ENCODE measurements around the gene STOML2. TPM values are rescaled to one million over a fixed set of nuclear protein-coding genes. Genes with fewer than 3 reads are reported as not detected.

Gene STOML2
- total and polyA plus RNA-seq, 2 experiments from 2014 or later = 114 to 210 TPM

GRCh38 chr9:35054871-35055644 lies 47.9 kb downstream of the STOML2 start:
- Histone ChIP-seq H3K4me1 (ENCODE audit: insufficient read depth) (no peaks in the 10 kb centered on the region), H3K4me2 (no peak overlapping the region), H3K79me2 (replicated peaks; ENCODE audit: insufficient read depth) (no peaks in the 10 kb centered on the region; the same call in 1 of the 2 replicates), H3K36me3 (ENCODE audit: insufficient read depth) (peaks cover 60% of the 10 kb centered on the region), H4K20me1 (replicated peaks; ENCODE audit: insufficient read depth) (peaks cover 18% of the 10 kb centered on the region), H3K4me3 (no peak overlapping the region), H2AFZ (no peak overlapping the region), H3F3A (replicated peaks; ENCODE audit: low read depth) (peaks cover 35% of the 10 kb centered on the region), H3K27ac (ENCODE audit: low read depth) (peak overlapping the region; percentile 35; the same call in 1 of the 2 replicates), H3K9me2 (ENCODE audit: insufficient read depth) (no peaks in the 10 kb centered on the region), H3K27me3 (ENCODE audit: insufficient read depth) (no peaks in the 10 kb centered on the region)
- TF ChIP-seq CTCF (conservative IDR thresholded peaks at IDR 0.05; ENCODE audit: low read depth in 2 of 2) (no peak), ZNF114 (CRISPR knock-in tag; IDR thresholded peaks at IDR 0.05) (no peak)
- peaks cover 86% of the 10 kb centered on the region for H3K36me3 Mint-ChIP-seq (ENCODE audit: low read depth)
- H3K27me3 Mint-ChIP-seq (ENCODE audit: insufficient read depth, low read depth, poor library complexity) = peaks cover 2% of the 10 kb centered on the region
- H3K27ac Mint-ChIP-seq = no peak overlapping the region; the same call in 1 of the 2 replicates
- H3K4me1 Mint-ChIP-seq = no peaks in the 10 kb centered on the region
- H3K9me3 Mint-ChIP-seq = no peaks in the 10 kb centered on the region
- DNase-seq (ENCODE audit: low spot score) (no peak), ATAC-seq (no peak)
- no peak overlapping the region for H3K4me3 Mint-ChIP-seq

- DNase-seq (ENCODE audit: low spot score) (no peak), ATAC-seq (no peak)
- no peak overlapping the region for H3K4me3 ChIP-seq
- H3K4me2 ChIP-seq = no peak overlapping the region
- H3F3A ChIP-seq (replicated peaks; ENCODE audit: low read depth) = peaks cover 30% of the 10 kb centered on the region
- H3K27ac ChIP-seq (ENCODE audit: low read depth) = no peak overlapping the region
- no peaks in the 10 kb centered on the region for H3K9me2 ChIP-seq (ENCODE audit: insufficient read depth)
- peaks cover 84% of the 10 kb centered on the region for H3K36me3 Mint-ChIP-seq (ENCODE audit: low read depth)
- H3K27me3 Mint-ChIP-seq (ENCODE audit: insufficient read depth, low read depth, poor library complexity) = peaks cover 2% of the 10 kb centered on the region
- H3K27ac Mint-ChIP-seq = no peak overlapping the region; the same call in 1 of the 2 replicates
- H3K79me2 ChIP-seq (replicated peaks; ENCODE audit: insufficient read depth) = no peaks in the 10 kb centered on the region; the same call in 1 of the 2 replicates
- no peaks in the 10 kb centered on the region for H3K4me1 ChIP-seq (ENCODE audit: insufficient read depth)
- no peak overlapping the region for H3K4me3 Mint-ChIP-seq
- no peaks in the 10 kb centered on the region for H3K27me3 ChIP-seq (ENCODE audit: insufficient read depth)
- no peaks in the 10 kb centered on the region for H3K4me1 Mint-ChIP-seq
- peaks cover 52% of the 10 kb centered on the region for H3K36me3 ChIP-seq (ENCODE audit: insufficient read depth)
- H4K20me1 ChIP-seq (replicated peaks; ENCODE audit: insufficient read depth) = peaks cover 11% of the 10 kb centered on the region
- no peaks in the 10 kb centered on the region for H3K9me3 Mint-ChIP-seq
- no peak overlapping the region for H2AFZ ChIP-seq
- TF ChIP-seq ETS1 (IDR thresholded peaks at IDR 0.05) (no peak), POLR2AphosphoS5 (IDR thresholded peaks at IDR 0.05; ENCODE audit: low read depth) (no peak), JUNB (IDR thresholded peaks at IDR 0.05; ENCODE audit: unreplicated experiment) (no peak), ZNF462 (CRISPR knock-in tag; IDR thresholded peaks at IDR 0.05) (no peak), EZH2phosphoT487 (IDR thresholded peaks at IDR 0.05; ENCODE audit: unreplicated experiment) (no peak), NANOG (IDR thresholded peaks at IDR 0.05; ENCODE audit: borderline replicate concordance) (no peak), ZNF331 (CRISPR knock-in tag; IDR thresholded peaks at IDR 0.05; ENCODE audit: low read depth) (no peak), STAT1 (IDR thresholded peaks at IDR 0.05; ENCODE audit: unreplicated experiment) (no peak), CREB1 (CRISPR knock-in tag; IDR thresholded peaks at IDR 0.05; ENCODE audit: low read depth) (no peak), EZH2 (IDR thresholded peaks at IDR 0.05; ENCODE audit: low read depth, unreplicated experiment) (no peak), ZNF114 (CRISPR knock-in tag; IDR thresholded peaks at IDR 0.05) (no peak)
Observed at GRCh38 chr9:35054185-35054835, 48.6 kb downstream of the STOML2 start.
